Cardiac septum (tissue), 1 donor: ENCODE measurements around the gene ME2. TPM values are rescaled to one million over a fixed set of nuclear protein-coding genes. Genes with fewer than 3 reads are reported as not detected.

Experiments
- total RNA-seq: library from RNA; stranded (reverse); fragmentation: NEBNext Ultra II Directional; extraction: Animal tissue kit (Norgen Biotek cat#: 25700); gene quantifications from one replicate; pipeline ENCODE4 v1.2.1, GENCODE V29; 2021
- donor health status: DM: no; HTN: no; CAD: no.

ME2 gene
- total RNA-seq, 1 donor from 2014 or later = 63.8 TPM

Other genes with a start within 250 kb of the ME2 start
- 1.4 TPM for gene MRO, start 59.1 kb upstream of the ME2 start, total RNA-seq
- gene ELAC1, start 88.9 kb downstream of the ME2 start, total RNA-seq = 4.5 TPM
- gene SMAD4, start 151.1 kb downstream of the ME2 start, total RNA-seq = 88.7 TPM